PFSK-1 (cell line): ENCODE results near the gene CAMK1D.

Source experiments
- FOXP2 ChIP-seq: optimal IDR thresholded peaks from 2 replicates; pipeline ENCODE3; 2011; ENCODE audit warnings: borderline replicate concordance, control low read depth, inconsistent platforms; ENCODE audit not compliant: insufficient read depth; ENCODE audit errors: extremely low read length, extremely low read depth
- POLR2AphosphoS5 ChIP-seq: IDR thresholded peaks from 2 replicates; pipeline ENCODE4 v1.6.1; 2012; ENCODE audit warnings: low read depth, mild to moderate bottlenecking, control low read depth, low read length, moderate library complexity
- REST ChIP-seq, 2 experiments: IDR thresholded peaks; 2 replicates each; pipeline versions ENCODE4 v1.6.1 to v1.8.0; 2011 to 2012; ENCODE audit warnings: low read depth in 2 of 2, low read length in 2 of 2, control low read depth in 1 of 2, inconsistent platforms in 1 of 2, mild to moderate bottlenecking in 1 of 2, moderate library complexity in 1 of 2; ENCODE audit not compliant: insufficient read depth in 1 of 2
- TAF1 ChIP-seq: IDR thresholded peaks from 2 replicates; pipeline ENCODE4 v1.6.1; 2012; ENCODE audit warnings: low read length, control low read depth, borderline replicate concordance; ENCODE audit not compliant: insufficient read depth

GRCh38 chr10:12382157-12382548 lies 32.8 kb downstream of the CAMK1D start:
- TF ChIP-seq TAF1, result no peak
- TF ChIP-seq POLR2AphosphoS5, result no peak
- no peak for TF ChIP-seq REST (IDR thresholded peaks at IDR 0.05; ENCODE audit: insufficient read depth in 1 of 2, low read depth in 2 of 2, low read length in 2 of 2)
- TF ChIP-seq FOXP2, result no peak
